ENCODE results near the gene ERV3-1. TPM values are rescaled to one million over a fixed set of nuclear protein-coding genes. Genes with fewer than 3 reads are reported as not detected.
A peak's percentile ranks its signal among the peaks of the same experiment; 100 is the strongest.
"Not testable (repeated sequence)": the region's sequence is repeated elsewhere in the genome, so short reads cannot be mapped to it uniquely, and the experiment has no call there.

The ERV3-1 gene
- total RNA-seq, 2 donors from 2014 or later: 11.3 to 67.7 TPM

- intact Hi-C loops (cut with DNase I): no loop called here
- H3K27me3 ChIP-seq (replicated peaks; ENCODE audit: insufficient read depth): no peaks in the 10 kb centered on the region
- TF ChIP-seq POLR2A (IDR thresholded peaks at IDR 0.05) (no peak), POLR2AphosphoS5 (IDR thresholded peaks at IDR 0.05) (no peak)
- TF ChIP-seq, protein P1, sequence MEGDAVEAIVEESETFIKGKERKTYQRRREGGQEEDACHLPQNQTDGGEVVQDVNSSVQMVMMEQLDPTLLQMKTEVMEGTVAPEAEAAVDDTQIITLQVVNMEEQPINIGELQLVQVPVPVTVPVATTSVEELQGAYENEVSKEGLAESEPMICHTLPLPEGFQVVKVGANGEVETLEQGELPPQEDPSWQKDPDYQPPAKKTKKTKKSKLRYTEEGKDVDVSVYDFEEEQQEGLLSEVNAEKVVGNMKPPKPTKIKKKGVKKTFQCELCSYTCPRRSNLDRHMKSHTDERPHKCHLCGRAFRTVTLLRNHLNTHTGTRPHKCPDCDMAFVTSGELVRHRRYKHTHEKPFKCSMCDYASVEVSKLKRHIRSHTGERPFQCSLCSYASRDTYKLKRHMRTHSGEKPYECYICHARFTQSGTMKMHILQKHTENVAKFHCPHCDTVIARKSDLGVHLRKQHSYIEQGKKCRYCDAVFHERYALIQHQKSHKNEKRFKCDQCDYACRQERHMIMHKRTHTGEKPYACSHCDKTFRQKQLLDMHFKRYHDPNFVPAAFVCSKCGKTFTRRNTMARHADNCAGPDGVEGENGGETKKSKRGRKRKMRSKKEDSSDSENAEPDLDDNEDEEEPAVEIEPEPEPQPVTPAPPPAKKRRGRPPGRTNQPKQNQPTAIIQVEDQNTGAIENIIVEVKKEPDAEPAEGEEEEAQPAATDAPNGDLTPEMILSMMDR (IDR thresholded peaks at IDR 0.05): no peak
- H3K36me3 ChIP-seq: no peaks in the 10 kb centered on the region
- WGBS: 49% methylated on average over 5 of the region's 5 CpGs
- H3K4me1 ChIP-seq (replicated peaks): no peaks in the 10 kb centered on the region
- peak overlapping the region in 1 of 2 donors; percentile 34 for H3K4me3 ChIP-seq
- no peak overlapping the region for H3K27ac ChIP-seq
- no peaks in the 10 kb centered on the region for H3K9me3 ChIP-seq
- DNase-seq (ENCODE audit: low spot score): no peak
Observed at GRCh38 chr7:64946772-64947171, 59.7 kb downstream of the ERV3-1 start.

GRCh38 chr7:64945503-64946175 lies 60.8 kb downstream of the ERV3-1 start:
- Histone ChIP-seq H3K36me3 (no peaks in the 10 kb centered on the region), H3K27ac (no peak overlapping the region), H3K4me3 (no peak overlapping the region), H3K9me3 (no peaks in the 10 kb centered on the region), H3K4me1 (replicated peaks) (no peaks in the 10 kb centered on the region), H3K27me3 (replicated peaks; ENCODE audit: insufficient read depth) (no peaks in the 10 kb centered on the region)
- TF ChIP-seq POLR2AphosphoS5 (IDR thresholded peaks at IDR 0.05): no peak
- TF ChIP-seq, protein P1 (IDR thresholded peaks at IDR 0.05): no peak
- no peak for TF ChIP-seq POLR2A (IDR thresholded peaks at IDR 0.05)
- WGBS: 19% methylated on average over 2 of the region's 2 CpGs
- no peak for DNase-seq (ENCODE audit: low spot score)
- intact Hi-C loops (cut with DNase I): no loop called here

DNA sequence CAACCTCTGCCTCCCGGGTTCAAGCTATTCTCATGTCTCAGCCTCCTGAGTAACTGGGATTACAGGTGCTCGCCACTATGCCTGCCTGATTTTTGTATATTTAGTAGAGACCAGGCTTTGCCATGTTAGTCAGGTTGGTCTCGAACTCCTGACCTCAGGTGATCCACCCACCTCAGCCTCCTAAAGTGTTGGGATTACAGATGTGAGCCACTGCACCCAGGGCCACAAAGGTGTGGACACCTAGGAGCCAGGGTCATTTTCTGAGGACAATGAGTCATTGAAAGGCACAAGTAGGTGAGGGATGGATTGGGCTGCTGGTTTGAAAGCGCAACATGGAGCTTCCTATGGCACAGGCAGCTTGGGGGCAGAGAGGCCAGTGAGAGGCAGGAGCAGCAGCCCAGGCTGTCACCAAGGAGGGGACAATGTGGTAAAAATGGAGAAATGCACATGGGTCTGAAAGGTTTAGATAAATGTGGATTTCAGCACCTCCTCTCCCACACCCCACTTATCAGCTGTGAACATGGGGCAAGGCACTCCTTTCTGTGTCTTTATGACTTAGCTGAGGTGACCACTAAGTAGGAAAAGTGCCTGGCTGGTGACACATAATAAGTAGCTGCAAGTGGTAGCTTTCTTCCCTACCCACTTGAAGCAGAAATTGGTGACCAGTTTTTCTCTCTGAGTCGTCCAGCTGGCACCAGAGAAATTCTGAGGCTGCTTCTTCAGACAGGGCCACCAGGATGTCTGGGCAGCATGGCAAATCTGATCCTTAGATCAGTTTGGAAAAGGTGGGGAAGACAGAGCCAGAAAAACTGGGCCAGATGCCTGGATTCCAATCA lies 61.6 kb downstream of the ERV3-1 start:
- H3K4me3 ChIP-seq; H3K27ac ChIP-seq; H3K9me3 ChIP-seq; H3K36me3 ChIP-seq; H3K27me3 ChIP-seq (replicated peaks; ENCODE audit: insufficient read depth); H3K4me1 ChIP-seq (replicated peaks); intact Hi-C loops (cut with DNase I); DNase-seq (ENCODE audit: low spot score): not testable (repeated sequence)
- 85% methylated on average over 5 of the region's 5 CpGs for WGBS

Small RNA genes within 50 kb of the gene (small RNA-seq; reads per million reads assigned to genes)
- gene RNU6-1229P: 0 reads per million in 2 donors

Other genes starting within 250 kb of the ERV3-1 start
- 10 to 100 TPM; 10.1 to 13.5 TPM for gene ZNF138, start 212.3 kb downstream of the ERV3-1 start, total RNA-seq
- 10 to 100 TPM in 1 of 2 donors, 1 to 10 TPM in 1; 9.7 to 11.5 TPM for gene ZNF273, start 103.4 kb downstream of the ERV3-1 start, total RNA-seq
- gene ZNF117, start 15.7 kb downstream of the ERV3-1 start, total RNA-seq: 10 to 100 TPM in 1 of 2 donors, 1 to 10 TPM in 1; 6.1 to 26.8 TPM

Measured in prostate gland (tissue), 2 donors.